HS-5 (cell line): ENCODE results near the gene CXCL16.

Experiments used
- DNase-seq: peaks from one replicate; pipeline ENCODE4 v3.0.0-alpha.2; 2012; ENCODE audit warnings: low read depth

Gene CXCL16

DNA sequence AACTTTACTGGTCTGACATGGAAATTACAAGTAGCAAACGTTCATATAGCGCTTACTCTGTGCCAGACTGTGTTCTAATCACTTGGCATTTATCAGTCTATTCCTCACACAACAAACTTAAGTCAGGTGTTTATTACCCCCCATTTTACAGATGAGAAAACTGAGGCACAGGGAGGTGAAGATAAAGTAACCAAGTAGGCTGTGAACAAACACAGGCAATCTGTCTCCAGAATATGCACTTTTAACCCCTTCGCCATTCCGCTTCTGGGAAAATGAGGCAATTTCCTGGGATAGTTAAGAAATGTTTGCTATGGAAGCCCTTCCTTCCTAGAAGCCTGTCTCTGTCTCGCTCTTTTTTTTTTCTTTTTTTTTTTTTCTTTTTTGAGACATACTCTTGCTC is 12.2 kb upstream of the CXCL16 start:
- no peak for DNase-seq

DNA sequence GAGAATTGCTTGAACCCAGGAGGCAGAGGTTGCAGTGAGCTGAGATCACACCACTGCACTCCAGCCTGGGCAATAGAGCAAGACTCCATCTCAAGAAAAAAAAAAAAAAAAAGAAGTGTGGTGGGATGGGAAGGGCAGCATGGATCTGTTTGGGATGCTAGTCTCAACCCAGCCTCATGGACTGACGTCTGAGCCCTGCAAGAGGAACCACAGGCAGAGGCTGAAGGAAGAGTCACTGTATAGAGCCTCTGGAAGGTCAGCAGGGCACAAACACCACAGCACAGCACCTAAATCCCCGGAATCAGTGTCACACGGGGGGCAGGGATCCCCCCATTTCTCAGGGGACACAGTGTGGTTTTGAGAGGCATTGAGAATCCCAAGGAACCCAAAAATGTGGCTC is 10.9 kb upstream of the CXCL16 start:
- DNase-seq: no peak

DNA sequence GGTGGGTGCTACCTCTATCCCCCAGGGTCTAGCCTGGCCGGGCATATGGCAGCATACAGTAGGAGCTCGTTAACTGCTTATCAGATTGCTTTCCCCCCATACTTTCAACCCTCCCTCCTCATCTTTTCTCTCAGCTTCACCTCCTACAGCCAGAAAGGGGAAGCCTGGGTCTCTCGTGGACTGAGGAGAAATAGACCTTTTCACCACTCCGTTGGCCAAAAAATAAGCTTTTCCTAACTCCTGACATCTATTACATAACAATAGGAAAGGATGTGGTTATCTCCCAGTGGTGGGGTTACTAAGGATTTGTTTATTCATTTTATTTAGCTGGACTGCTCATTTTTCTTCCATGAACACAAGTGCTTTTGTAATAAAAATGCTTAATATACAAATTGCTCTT is 9.0 kb upstream of the CXCL16 start:
- DNase-seq: no peak

GRCh38 chr17:4747847-4748246 is 8.1 kb upstream of the CXCL16 start:
- DNase-seq: no peak

- DNase-seq: no peak
Observed at GRCh38 chr17:4744999-4745969, 5.6 kb upstream of the CXCL16 start.

GRCh38 chr17:4743898-4744297 is 4.2 kb upstream of the CXCL16 start:
- DNase-seq: no peak

DNA sequence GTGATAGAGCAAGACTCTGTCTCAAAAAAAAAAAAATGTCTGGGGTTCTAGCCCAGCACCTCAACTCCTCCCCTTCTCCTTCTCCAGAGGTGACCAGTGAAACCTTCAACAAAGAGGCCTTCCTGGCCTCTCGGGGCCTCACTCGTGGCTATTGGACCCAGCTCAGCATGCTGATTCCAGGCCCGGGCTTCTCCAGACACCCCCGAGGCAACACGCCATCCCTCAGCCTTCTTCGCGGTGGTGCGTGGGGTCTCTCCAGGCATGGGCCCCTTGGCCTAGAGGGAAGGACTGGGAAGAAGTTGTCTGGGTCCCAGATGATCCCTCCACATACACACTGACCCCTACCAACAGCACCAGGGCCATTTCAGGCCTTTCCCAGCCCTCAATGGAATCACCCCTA is 3.5 kb upstream of the CXCL16 start:
- DNase-seq: no peak

GRCh38 chr17:4742629-4743028 is 2.9 kb upstream of the CXCL16 start:
- DNase-seq: no peak

- no peak for DNase-seq
Observed at GRCh38 chr17:4742133-4742532, 2.4 kb upstream of the CXCL16 start.

DNA sequence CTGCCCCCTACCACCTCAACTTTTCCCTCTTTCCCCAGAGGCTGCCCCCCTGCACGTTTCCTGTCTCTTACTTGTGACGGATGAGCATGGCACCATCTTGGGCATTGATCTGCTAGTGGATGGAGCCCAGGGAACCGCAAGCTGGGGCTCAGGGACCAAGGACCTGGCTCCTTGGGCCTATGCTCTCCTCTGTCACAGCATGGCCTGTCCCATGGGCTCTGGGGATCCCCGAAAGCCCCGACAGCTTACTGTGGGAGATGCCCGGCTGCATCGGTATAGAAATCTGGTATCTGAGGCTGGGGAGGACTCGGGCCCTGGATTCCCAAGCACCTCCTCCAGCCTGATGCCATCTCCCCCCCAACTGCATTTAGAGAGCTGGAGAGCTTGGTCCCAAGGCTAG is 1.8 kb upstream of the CXCL16 start:
- no peak for DNase-seq

DNA sequence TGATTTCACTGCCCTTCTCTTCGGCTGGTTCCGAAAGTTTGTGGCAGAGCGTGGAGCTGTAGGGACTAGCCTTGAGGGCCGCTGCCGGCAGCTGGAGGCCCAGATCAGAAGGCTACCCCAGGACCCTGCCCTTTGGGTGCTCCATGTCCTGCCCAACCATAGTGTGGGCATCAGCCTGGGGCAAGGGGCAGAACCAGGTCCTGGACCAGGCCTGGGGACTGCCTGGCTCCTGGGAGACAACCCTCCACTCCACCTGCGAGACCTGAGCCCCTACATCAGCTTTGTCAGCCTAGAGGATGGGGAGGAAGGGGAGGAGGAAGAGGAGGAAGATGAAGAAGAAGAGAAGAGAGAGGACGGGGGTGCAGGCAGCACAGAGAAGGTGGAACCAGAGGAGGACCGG is 856 bp upstream of the CXCL16 start:
- DNase-seq: no peak

DNA sequence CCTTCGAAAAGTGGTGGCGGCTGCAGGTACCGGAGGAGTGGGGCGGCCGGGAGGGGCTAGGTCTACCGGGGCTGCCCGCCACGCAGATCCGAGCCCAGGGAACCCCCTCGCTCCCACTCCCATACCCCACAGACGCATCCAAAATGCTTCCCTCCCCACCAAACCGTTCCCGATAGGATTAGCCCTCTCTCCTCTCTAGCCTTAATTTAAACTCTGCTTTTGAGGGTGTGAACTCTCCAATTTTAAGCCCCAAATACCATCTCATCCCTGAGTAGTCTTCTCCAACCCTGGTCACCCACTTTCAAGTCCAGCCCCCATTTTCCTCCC is 260 bp upstream of the CXCL16 start:
- DNase-seq: no peak

DNA sequence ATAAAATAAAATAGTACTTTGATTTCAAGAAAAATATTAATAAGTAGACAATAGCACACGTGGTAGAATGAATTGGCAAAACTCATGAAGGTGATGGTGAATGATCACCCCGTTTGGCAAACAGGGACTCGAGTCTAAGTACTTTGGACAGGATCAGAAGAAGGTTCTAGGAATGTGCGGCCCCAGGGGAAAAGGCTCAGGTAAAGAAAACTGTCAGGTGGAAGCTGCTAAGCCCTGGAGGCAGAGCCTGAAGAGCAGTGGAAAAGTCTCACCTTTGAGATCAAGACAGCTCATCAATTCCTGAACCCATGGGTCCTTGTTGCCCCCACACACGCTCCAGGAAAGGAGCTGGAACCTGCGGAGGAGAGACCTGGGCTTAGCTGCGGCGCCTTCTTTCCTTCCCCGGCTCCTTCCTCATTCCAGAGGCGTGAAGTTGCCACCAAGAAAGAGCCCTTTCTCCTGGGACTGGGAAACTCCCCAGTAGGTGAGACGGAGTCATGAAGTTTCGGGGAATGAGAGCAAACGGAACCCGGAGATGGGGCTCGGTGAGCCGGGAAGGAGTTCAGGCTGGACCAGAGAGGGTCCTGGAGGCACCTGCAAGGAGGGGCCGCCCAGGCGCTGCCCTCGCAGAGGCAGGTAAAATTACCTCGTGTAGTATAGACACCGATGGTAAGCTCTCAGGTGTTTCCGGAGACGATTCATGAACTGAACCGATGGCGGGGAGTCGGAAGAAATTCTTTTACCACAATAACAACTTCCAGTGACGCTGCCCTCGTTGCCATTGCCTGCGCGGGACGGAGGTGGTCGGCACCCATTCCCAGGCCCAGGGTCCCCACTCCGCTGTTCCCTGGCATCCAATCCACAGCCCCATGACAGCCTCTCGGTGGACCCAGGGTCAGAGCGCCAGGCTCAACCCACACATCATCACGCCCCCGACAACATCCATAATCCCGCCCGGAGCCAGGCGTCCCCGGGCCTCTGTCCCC is 1.3 kb downstream of the CXCL16 start:
- no peak for DNase-seq

DNA sequence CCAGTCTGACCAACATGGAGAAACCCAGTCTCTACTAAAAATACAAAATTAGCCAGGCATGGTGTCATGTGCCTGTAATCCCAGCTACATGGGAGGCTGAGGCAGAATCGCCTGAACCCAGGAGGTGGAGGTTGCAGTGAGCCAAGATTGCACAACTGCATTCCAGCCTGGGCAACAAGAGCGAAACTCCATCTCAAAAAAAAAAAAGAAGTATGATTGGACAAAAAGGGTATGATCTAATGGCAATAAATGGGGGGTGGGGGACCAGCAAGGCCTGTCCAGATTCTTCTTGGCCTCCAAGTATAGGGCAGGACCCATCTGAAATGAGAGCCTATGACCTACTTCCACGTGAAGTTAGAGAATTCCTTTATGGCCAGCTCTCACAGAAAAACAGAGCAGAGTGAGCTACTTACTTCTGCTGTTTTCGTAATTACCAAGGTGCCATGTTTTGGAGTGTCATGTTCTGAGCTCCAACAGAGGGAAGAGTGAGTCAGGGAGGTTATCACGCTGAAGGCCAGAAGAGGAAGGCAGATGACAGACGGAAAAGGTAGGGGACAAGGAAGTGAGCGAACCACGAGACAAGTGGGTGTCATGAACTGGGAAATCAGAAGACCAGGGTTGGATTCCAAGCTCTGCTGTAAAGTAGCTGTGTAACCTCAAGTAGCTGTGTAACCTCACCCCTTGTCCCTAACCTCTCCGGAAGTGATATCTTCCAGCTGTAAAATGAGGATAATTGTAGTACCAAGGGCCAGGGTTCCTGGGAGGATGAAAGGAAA is 3.7 kb downstream of the CXCL16 start:
- DNase-seq: no peak

GRCh38 chr17:4734857-4735475 is 4.8 kb downstream of the CXCL16 start:
- DNase-seq: no peak

GRCh38 chr17:4733073-4733531 is 6.6 kb downstream of the CXCL16 start:
- DNase-seq: no peak

- no peak for DNase-seq
Observed at GRCh38 chr17:4728124-4728523, 11.6 kb downstream of the CXCL16 start.

GRCh38 chr17:4725646-4726310 is 13.9 kb downstream of the CXCL16 start:
- no peak for DNase-seq

GRCh38 chr17:4724650-4725049 is 15.1 kb downstream of the CXCL16 start:
- no peak for DNase-seq

- DNase-seq: no peak
Observed at GRCh38 chr17:4722678-4723240, 17.0 kb downstream of the CXCL16 start.
